SKM-1 treated with dmso at 0.1 percent for 144 hours (cell line): Measurements from ENCODE around the gene MAGEB4.
"Not testable (repeated sequence)": the region's sequence is repeated elsewhere in the genome, so short reads cannot be mapped to it uniquely, and the experiment has no call there.

Experiments used
- DNase-seq: peaks from one replicate; lab custom pipeline; 2025; ENCODE audit not compliant: unreplicated experiment; lab: John Stamatoyannopoulos, UW

The MAGEB4 gene, protein sequence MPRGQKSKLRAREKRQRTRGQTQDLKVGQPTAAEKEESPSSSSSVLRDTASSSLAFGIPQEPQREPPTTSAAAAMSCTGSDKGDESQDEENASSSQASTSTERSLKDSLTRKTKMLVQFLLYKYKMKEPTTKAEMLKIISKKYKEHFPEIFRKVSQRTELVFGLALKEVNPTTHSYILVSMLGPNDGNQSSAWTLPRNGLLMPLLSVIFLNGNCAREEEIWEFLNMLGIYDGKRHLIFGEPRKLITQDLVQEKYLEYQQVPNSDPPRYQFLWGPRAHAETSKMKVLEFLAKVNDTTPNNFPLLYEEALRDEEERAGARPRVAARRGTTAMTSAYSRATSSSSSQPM

GRCh38 chrX:30241724-30242415 is at the start of gene MAGEB4:
Gene MAGEB4 (plus strand): TSS chrX:30242000. CDS start chrX:30242136, 136 bp downstream.
- no peak for DNase-seq

- DNase-seq = not testable (repeated sequence)
Measured at GRCh38 chrX:30193910-30194309, 47.9 kb upstream of the MAGEB4 start.

GRCh38 chrX:30196322-30196721 is 45.5 kb upstream of the MAGEB4 start:
- DNase-seq = no peak

- no peak for DNase-seq
Measured at GRCh38 chrX:30212172-30212571, 29.6 kb upstream of the MAGEB4 start.

DNA sequence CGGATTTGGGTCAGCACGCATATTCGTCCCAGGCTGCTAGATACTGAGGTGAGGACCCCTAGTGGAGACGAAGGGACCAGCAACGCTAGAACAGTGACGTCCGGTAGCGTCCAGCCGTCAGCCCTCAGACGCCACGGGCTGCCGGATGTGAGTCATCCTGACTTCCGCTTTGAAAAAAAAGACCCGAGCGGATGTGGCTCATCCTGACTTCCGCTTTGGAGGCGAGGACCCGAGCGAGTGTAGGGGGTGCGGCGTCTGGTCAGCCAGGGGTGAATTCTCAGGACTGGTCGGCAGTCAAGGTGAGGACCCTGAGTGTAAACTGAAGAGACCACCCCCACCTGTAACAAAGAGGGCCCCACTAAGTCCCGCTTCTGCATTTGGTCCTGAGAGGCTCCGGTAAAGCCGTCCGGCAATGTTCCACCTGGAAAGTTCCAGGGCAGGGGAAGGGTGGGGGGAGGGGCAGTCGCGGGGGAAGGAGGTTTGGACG is 26.4 kb upstream of the MAGEB4 start, which contains the start of gene MAGEB2:
Gene MAGEB2 (plus strand): TSS at position 207 of the 487 bp plus-strand sequence. CDS start 3,018 bp downstream, outside the sequence.
- DNase-seq = no peak

GRCh38 chrX:30217465-30217864 is 24.3 kb upstream of the MAGEB4 start:
- DNase-seq = no peak

- no peak for DNase-seq
Measured at GRCh38 chrX:30219372-30219771, 22.4 kb upstream of the MAGEB4 start.

DNA sequence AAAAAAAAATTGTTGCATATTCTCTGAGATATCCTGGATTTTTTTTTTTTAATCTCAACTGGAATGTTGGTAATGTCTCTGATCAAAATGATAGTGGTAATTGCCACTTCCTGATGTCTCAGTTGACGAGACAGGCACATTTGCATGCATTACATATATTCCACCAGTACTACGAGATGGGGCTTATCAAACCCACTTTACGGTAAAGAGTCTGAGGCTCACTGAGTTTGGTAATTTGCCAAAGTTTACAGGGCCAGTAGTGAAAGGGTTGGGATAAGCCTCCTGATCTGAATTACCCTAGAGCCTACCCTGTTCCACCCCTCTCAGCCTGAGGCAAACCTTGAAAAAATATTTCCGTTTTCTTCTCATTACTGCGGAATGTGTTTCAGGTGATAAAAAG is 21.1 kb upstream of the MAGEB4 start:
- no peak for DNase-seq

DNA sequence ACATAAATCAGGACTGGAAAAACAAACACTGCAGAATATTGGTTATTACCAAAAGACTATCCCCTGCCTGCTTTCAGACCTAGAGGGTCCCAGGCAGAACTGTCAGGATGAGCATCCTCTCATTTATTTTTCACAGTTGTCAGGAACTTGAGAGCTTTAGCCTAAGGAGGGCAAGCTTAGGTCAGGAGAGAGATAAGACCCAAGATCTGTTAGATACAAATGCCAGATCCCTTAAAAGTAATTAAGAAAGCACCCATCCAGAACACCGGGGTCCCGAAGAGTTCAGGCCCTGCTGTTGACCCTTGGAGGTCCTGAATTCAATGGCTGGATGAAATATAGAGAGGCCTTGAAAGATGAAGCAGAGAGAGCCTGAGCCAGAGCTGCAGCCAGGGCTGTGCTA is 17.3 kb upstream of the MAGEB4 start:
- DNase-seq = no peak

DNA sequence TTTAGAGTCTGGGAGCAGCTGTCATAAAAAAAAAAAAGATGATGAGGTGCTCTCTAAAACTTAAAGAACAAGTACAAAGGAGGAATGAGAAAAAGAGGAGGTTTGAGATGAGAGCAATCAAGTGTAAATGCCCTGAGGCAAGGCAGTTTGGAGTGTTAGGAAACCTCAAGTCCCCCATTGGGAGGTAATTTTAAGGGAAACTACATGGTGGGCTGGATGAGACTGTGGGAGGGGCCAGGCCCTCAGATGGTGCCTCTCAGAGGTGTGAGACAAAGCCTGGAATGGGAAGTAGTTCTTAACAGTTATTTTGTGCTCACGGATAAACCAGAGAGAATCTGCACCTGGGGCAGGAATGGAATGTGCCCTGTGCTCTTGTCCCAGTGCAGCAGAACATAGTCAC is 13.3 kb upstream of the MAGEB4 start:
- no peak for DNase-seq

DNA sequence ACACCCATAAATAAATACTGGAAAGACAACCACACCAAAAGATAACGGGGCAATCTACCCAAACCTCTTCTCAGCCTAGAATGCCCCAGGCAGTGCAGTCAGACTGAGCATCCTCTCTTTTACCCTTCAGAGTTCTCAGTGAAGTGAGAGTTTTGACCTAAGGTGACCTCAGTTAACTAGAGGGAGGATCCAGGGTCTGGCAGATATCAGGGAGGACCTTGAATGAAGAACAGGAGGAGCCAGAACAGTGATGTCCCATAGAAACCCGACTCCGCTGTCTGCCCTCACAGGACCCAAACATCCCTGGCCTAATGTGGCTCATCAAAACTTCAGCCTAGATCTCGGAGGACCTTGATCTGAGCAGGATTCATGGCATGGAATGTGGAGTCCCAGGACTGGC is 11.4 kb upstream of the MAGEB4 start, which contains the start of gene MAGEB3:
Gene MAGEB3 (plus strand): TSS at position 263 of the 400 bp plus-strand sequence. CDS start 5,268 bp downstream, outside the sequence.
- DNase-seq = no peak

DNA sequence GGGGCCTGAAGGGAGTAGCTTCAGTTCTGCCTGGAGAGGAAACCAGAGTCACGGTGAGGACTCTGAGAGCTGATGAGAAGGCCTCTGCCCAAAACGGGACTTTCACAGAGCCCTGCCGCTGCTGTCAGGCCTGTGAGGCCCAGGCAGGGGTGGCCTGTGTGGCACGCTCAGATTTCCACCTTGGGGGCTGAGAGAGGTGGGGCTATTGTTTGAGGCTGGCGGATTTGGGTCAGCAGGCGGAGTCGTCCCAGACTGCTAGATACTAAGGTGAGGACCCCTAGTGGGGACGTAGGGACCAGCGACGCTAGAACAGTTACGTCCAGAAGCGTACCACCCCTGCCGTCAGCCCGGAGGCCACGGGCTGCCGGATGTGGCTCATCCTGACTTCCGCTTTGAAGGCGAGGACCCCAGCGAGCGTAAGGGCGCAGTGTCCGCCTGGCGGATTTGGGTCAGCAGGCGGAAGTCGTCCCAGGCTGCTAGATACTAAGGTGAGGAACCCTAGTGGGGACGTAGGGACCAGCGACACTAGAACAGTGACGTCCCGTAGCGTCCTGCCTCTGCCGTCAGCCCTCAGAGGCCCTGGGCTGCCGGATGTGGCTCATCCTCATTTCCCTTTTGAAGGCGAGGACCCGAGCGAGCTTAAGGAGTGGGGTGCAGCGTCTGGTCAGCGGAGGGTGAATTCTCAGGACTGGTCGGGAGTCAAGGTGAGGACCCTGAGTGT is 5.1 kb downstream of the MAGEB4 start, which contains the start of gene MAGEB1:
Gene MAGEB1 (plus strand): TSS at position 378 of the 721 bp plus-strand sequence. CDS start 3,348 bp downstream, outside the sequence.
- DNase-seq = no peak

DNA sequence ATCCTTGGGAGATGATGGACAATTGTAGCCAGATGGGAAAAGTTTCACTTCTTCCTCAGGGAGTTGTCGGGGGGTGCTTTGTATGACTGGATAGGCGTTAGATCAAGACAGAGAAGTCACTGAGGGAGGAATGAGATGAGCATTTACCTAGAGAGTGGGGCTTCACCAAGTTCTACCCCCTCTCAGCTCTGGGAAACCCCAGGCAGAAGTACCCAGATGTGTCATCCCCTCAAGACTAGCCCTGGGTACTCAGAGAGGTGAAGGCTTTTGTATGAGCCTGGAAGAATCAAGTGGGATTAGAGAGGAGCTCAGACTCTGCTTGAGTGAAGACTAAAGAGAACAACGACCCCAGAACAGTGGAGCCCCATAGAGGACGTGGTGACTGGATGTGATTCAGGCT is 7.1 kb downstream of the MAGEB4 start:
- DNase-seq = no peak

DNA sequence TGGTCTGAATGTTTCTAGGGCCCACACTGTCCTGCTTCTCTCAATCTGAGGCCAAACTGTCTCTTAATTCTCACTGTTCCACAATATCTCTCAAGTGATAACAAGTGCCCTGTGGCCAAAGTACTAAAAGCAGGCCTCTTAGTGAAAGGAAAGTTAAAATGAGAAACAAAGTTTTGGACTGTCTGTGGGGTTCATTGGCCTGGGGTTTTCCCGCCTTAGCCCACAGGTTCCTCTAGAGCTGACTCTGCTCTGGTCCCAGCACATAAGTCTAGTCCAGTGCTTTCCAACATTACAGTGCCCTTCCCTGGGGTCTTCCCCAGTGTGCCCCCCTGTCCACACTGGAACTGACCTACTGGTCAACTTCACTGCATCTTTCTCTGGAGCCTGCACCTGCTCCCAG is 11.5 kb downstream of the MAGEB4 start:
- DNase-seq = no peak

GRCh38 chrX:30259927-30260326 is 18.1 kb downstream of the MAGEB4 start:
- DNase-seq = no peak

DNA sequence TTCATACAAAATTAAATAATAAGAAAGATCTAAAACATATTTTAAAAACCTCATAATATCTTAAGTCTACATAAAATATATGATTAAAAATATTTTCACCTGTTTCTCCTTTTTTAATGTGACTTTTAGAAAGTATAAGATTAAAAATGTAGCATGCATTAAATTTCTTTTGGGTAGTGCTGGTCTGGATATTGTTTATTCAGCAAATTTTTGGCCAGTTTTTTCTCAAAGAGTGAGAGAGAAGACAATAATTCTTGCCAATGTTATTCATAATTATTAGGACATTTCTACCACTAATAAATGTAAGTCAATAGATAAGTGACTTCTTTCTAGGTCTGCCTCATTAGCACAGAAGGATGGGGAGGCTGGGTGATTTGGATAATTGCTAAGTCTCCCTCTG is 19.2 kb downstream of the MAGEB4 start:
- DNase-seq = no peak

GRCh38 chrX:30262763-30263162 is 21.0 kb downstream of the MAGEB4 start:
- no peak for DNase-seq

GRCh38 chrX:30270639-30271038 is 28.8 kb downstream of the MAGEB4 start:
- DNase-seq = no peak

GRCh38 chrX:30275498-30275897 is 33.7 kb downstream of the MAGEB4 start:
- DNase-seq = no peak

- DNase-seq = no peak
Measured at GRCh38 chrX:30278365-30278764, 36.6 kb downstream of the MAGEB4 start.

DNA sequence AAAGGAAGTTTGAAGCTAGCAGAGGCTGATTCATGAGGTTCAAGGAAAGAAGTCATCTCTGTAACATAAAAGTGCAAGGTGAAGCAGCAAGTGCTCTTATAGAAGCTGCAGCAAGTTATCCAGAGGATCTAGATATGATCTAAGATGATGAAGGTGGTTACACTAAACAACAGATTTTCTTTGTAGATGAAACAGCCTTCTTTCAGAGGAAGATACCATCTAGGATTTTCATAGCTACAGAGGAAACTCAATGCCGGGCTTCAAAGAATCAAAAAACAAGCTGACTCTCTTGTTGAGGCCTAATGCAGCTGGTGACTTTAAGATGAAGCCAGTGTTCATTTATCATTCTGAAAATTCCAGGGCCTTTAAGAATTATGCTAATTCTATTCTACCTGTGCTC is 38.6 kb downstream of the MAGEB4 start:
- DNase-seq = no peak
